ENCODE results near the gene KRT39. TPM values are rescaled to one million over a fixed set of nuclear protein-coding genes. Genes with fewer than 3 reads are reported as not detected.
"Not testable (repeated sequence)": the region's sequence is repeated elsewhere in the genome, so short reads cannot be mapped to it uniquely, and the experiment has no call there.

The KRT39 gene
- total RNA-seq, 1 donor from 2014 or later: not detected

GRCh38 chr17:40942553-40942952 lies 24.2 kb downstream of the KRT39 start:
- DNase-seq (ENCODE audit: low spot score): no peak

- no peak for DNase-seq (ENCODE audit: low spot score)
Observed at GRCh38 chr17:40940266-40940665, 26.5 kb downstream of the KRT39 start.

GRCh38 chr17:40938981-40939380 lies 27.8 kb downstream of the KRT39 start:
- DNase-seq (ENCODE audit: low spot score): no peak

GRCh38 chr17:40937384-40937819 lies 29.3 kb downstream of the KRT39 start, which contains the start of gene KRT23:
KRT23 (minus strand) TSS chr17:40937646; CDS start chr17:40936603, 1,043 bp downstream.
- DNase-seq (ENCODE audit: low spot score): no peak

- DNase-seq (ENCODE audit: low spot score): no peak
Observed at GRCh38 chr17:40936976-40937375, 29.8 kb downstream of the KRT39 start.

GRCh38 chr17:40936437-40936971 lies 30.2 kb downstream of the KRT39 start:
- DNase-seq (ENCODE audit: low spot score): no peak

GRCh38 chr17:40935624-40936023 lies 31.1 kb downstream of the KRT39 start:
- no peak for DNase-seq (ENCODE audit: low spot score)

GRCh38 chr17:40932608-40933007 lies 34.1 kb downstream of the KRT39 start:
- no peak for DNase-seq (ENCODE audit: low spot score)

GRCh38 chr17:40931311-40931710 lies 35.4 kb downstream of the KRT39 start:
- DNase-seq (ENCODE audit: low spot score): no peak

GRCh38 chr17:40926341-40926740 lies 40.4 kb downstream of the KRT39 start:
- no peak for DNase-seq (ENCODE audit: low spot score)

- no peak for DNase-seq (ENCODE audit: low spot score)
Observed at GRCh38 chr17:40922239-40922638, 44.5 kb downstream of the KRT39 start.

GRCh38 chr17:40921026-40921425 lies 45.7 kb downstream of the KRT39 start:
- no peak for DNase-seq (ENCODE audit: low spot score)

- not testable (repeated sequence) for DNase-seq (ENCODE audit: low spot score)
Observed at GRCh38 chr17:40917116-40917515, 49.6 kb downstream of the KRT39 start.

GRCh38 chr17:40916366-40916765 lies 50.4 kb downstream of the KRT39 start:
- no peak for DNase-seq (ENCODE audit: low spot score)

- no peak for DNase-seq (ENCODE audit: low spot score)
Observed at GRCh38 chr17:40915721-40916256, 51.0 kb downstream of the KRT39 start.

- no peak for DNase-seq (ENCODE audit: low spot score)
Observed at GRCh38 chr17:40915199-40915661, 51.5 kb downstream of the KRT39 start.

- DNase-seq (ENCODE audit: low spot score): no peak
Observed at GRCh38 chr17:40914075-40914855, 52.5 kb downstream of the KRT39 start.

- DNase-seq (ENCODE audit: low spot score): no peak
Observed at GRCh38 chr17:40912486-40913210, 54.1 kb downstream of the KRT39 start.

GRCh38 chr17:40910441-40910841 lies 56.3 kb downstream of the KRT39 start:
- no peak for DNase-seq (ENCODE audit: low spot score)

- no peak for DNase-seq (ENCODE audit: low spot score)
Observed at GRCh38 chr17:40909755-40910154, 57.0 kb downstream of the KRT39 start.

- DNase-seq (ENCODE audit: low spot score): no peak
Observed at GRCh38 chr17:40909351-40909750, 57.4 kb downstream of the KRT39 start.
